ENCODE results near the gene GPR75. TPM values are rescaled to one million over a fixed set of nuclear protein-coding genes. Genes with fewer than 3 reads are reported as not detected.

GPR75 gene
- total RNA-seq, 1 experiment from 2014 or later = 4.8 TPM

DNA sequence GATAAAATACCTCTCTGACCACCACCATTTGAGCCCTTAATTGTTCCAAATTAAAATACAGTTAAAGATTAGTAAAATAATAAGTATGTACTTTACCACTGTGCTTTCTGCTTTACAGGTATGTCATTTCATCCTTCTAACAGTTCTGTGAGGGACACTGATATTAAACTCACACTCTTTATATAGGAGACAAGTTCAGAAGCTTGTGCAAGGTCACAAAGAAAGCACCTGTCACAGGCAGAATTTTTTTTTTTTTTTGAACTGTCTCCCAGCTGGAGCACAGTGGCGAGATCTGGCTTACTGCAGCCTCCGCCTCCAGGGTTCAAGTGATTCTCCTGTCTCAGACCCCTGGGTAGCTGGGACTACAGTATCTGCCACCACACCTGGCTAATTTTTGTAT is 21.6 kb upstream of the GPR75 start:
- H3K36me3 ChIP-seq (ENCODE audit: insufficient read depth, low read length, poor library complexity, severe bottlenecking) = peaks cover 41% of the 10 kb centered on the region
- no peaks in the 10 kb centered on the region for H3K9me3 ChIP-seq (ENCODE audit: low read depth, low read length, poor library complexity, severe bottlenecking)
- H3K4me3 ChIP-seq (ENCODE audit: low read depth, low read length, poor library complexity, severe bottlenecking) = no peak overlapping the region
- no peak for DNase-seq (ENCODE audit: low spot score)
- TF ChIP-seq, protein P1, sequence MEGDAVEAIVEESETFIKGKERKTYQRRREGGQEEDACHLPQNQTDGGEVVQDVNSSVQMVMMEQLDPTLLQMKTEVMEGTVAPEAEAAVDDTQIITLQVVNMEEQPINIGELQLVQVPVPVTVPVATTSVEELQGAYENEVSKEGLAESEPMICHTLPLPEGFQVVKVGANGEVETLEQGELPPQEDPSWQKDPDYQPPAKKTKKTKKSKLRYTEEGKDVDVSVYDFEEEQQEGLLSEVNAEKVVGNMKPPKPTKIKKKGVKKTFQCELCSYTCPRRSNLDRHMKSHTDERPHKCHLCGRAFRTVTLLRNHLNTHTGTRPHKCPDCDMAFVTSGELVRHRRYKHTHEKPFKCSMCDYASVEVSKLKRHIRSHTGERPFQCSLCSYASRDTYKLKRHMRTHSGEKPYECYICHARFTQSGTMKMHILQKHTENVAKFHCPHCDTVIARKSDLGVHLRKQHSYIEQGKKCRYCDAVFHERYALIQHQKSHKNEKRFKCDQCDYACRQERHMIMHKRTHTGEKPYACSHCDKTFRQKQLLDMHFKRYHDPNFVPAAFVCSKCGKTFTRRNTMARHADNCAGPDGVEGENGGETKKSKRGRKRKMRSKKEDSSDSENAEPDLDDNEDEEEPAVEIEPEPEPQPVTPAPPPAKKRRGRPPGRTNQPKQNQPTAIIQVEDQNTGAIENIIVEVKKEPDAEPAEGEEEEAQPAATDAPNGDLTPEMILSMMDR (conservative IDR thresholded peaks at IDR 0.05; ENCODE audit: low read depth, low read length) = no peak
- TF ChIP-seq EZH2 (IDR thresholded peaks at IDR 0.05; ENCODE audit: borderline replicate concordance, low read depth, low read length, poor library complexity, severe bottlenecking) = no peak
- no peak overlapping the region for H3K27ac ChIP-seq (ENCODE audit: low read depth, low read length, poor library complexity, severe bottlenecking)
- ChIA-PET POLR2A (ENCODE audit: low non-redundant PET) (no interaction called here), CTCF (no interaction called here)
- H3K4me1 ChIP-seq (ENCODE audit: insufficient read depth, low read length, poor library complexity, severe bottlenecking) = no peaks in the 10 kb centered on the region
- no peaks in the 10 kb centered on the region for H3K27me3 ChIP-seq (replicated peaks; ENCODE audit: insufficient read depth, low read depth, low read length, poor library complexity)
- no TSS peak for BruUV-seq (replicated peaks)
- intact Hi-C loops (cut with micrococcal nuclease; ENCODE audit: unreplicated experiment) = no loop called here

DNA sequence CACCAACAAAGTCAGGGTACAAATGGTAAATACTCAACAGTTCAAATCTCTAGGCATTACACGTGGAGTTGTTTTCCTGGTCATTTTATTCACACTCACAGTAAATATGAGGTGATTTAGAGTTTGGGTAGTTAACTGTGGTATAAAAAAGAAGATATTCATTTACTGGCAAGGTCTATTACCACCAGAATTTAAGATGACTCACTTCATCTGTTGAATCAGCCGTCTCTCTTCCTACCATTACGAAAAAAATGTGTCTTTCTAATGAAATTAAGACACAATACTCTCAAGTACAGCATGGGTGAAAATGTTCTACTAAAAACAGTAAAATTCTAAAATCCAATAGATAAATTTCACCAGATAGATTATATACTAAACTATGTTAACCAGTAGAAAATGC is 21.0 kb upstream of the GPR75 start:
- no peak for DNase-seq (ENCODE audit: low spot score)
- Histone ChIP-seq H3K27me3 (replicated peaks; ENCODE audit: insufficient read depth, low read depth, low read length, poor library complexity) (no peaks in the 10 kb centered on the region), H3K4me3 (ENCODE audit: low read depth, low read length, poor library complexity, severe bottlenecking) (no peak overlapping the region), H3K27ac (ENCODE audit: low read depth, low read length, poor library complexity, severe bottlenecking) (no peak overlapping the region), H3K36me3 (ENCODE audit: insufficient read depth, low read length, poor library complexity, severe bottlenecking) (peaks cover 35% of the 10 kb centered on the region), H3K9me3 (ENCODE audit: low read depth, low read length, poor library complexity, severe bottlenecking) (no peaks in the 10 kb centered on the region), H3K4me1 (ENCODE audit: insufficient read depth, low read length, poor library complexity, severe bottlenecking) (no peaks in the 10 kb centered on the region)
- ChIA-PET CTCF (no interaction called here), POLR2A (ENCODE audit: low non-redundant PET) (no interaction called here)
- intact Hi-C loops (cut with micrococcal nuclease; ENCODE audit: unreplicated experiment) = no loop called here
- TF ChIP-seq, protein P1 (conservative IDR thresholded peaks at IDR 0.05; ENCODE audit: low read depth, low read length) = no peak
- TF ChIP-seq EZH2 (IDR thresholded peaks at IDR 0.05; ENCODE audit: borderline replicate concordance, low read depth, low read length, poor library complexity, severe bottlenecking) = no peak
- BruUV-seq (replicated peaks) = no TSS peak

DNA sequence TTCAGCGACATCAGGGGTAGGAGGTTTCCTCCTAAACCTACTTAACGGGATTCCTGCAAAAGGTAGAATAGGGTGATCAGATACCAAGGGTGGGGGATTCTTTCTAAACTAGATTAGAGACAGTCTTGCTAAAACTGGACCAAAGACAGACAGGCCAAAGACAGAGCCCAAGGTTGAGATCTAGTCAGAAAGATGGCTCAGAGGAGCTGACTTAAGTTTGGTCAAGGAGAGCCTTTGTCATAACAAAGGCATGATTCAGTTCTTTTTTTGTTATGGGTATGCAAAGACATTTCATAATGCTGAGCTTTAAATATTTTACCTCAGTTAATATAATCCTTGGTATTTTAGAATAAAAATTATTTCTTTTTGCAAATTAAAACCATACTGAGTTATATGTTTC is 17.8 kb upstream of the GPR75 start:
- BruUV-seq (replicated peaks) = no TSS peak
- Histone ChIP-seq H3K27me3 (replicated peaks; ENCODE audit: insufficient read depth, low read depth, low read length, poor library complexity) (no peaks in the 10 kb centered on the region), H3K4me1 (ENCODE audit: insufficient read depth, low read length, poor library complexity, severe bottlenecking) (no peaks in the 10 kb centered on the region), H3K27ac (ENCODE audit: low read depth, low read length, poor library complexity, severe bottlenecking) (no peak overlapping the region), H3K9me3 (ENCODE audit: low read depth, low read length, poor library complexity, severe bottlenecking) (no peaks in the 10 kb centered on the region), H3K4me3 (ENCODE audit: low read depth, low read length, poor library complexity, severe bottlenecking) (no peak overlapping the region), H3K36me3 (ENCODE audit: insufficient read depth, low read length, poor library complexity, severe bottlenecking) (peaks cover 33% of the 10 kb centered on the region)
- TF ChIP-seq, protein P1 (conservative IDR thresholded peaks at IDR 0.05; ENCODE audit: low read depth, low read length) = no peak
- TF ChIP-seq EZH2 (IDR thresholded peaks at IDR 0.05; ENCODE audit: borderline replicate concordance, low read depth, low read length, poor library complexity, severe bottlenecking) = no peak
- CTCF ChIA-PET = interaction anchor here (0.6 kb wide), 1 partner anchor 176 kb away, joined by 5 read pairs; no protein-coding TSS in a partner anchor
- intact Hi-C loops (cut with micrococcal nuclease; ENCODE audit: unreplicated experiment) = no loop called here
- POLR2A ChIA-PET (ENCODE audit: low non-redundant PET) = no interaction called here
- no peak for DNase-seq (ENCODE audit: low spot score)

Data from A673 (cell line).